GM19395 (cell line): ENCODE measurements around the gene KCND3.

ENCODE experiments used
- ATAC-seq: cut with Tn5 transposase; IDR thresholded peaks from one replicate; pipeline ENCODE4 v1.9.1; 2021; ENCODE audit warnings: mild to moderate bottlenecking, moderate library complexity; ENCODE audit not compliant: unreplicated experiment

Gene KCND3

GRCh38 chr1:111851552-111851951, 137.9 kb downstream of the KCND3 start:
- ATAC-seq: no peak

- ATAC-seq: no peak
Measured at GRCh38 chr1:111850109-111850508, 139.4 kb downstream of the KCND3 start.

DNA sequence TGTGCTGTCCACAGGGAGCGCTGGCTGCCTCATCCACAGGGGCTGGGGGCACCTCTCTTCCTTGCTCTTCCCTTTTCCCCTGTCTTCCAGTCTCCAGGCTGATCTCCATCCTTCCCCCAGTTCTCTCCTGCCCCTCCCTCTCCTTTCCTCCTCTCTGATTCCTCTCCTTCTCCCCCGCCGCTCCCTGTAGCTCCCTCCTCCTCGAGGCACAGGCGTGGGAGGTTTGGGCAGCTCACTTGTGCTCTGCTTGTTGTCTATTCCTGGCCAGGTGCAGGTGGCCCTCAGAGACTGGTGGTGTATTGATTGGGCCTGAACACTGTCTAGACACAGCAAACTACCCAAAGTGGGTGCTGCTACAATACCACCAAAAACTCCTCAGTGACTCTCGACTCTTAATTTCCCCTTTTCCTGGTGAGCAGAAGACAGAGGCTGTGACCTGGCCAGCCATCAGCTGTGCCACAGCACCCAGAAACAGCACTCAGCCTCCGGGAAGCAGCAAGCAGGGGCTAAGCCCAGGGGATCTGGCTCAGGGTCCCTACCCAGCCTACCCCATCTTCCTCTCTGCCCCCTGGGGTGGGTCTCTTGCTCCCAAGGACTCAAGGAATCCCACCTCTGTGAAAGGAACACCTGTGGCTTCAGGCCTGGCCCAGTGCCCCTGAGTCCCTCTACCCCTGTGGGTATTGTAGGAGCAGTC, 140.5 kb downstream of the KCND3 start:
- no peak for ATAC-seq

- no peak for ATAC-seq
Measured at GRCh38 chr1:111847466-111847865, 142.0 kb downstream of the KCND3 start.

GRCh38 chr1:111846842-111847241, 142.6 kb downstream of the KCND3 start:
- ATAC-seq: no peak

- ATAC-seq: no peak
Measured at GRCh38 chr1:111843177-111843576, 146.3 kb downstream of the KCND3 start.

DNA sequence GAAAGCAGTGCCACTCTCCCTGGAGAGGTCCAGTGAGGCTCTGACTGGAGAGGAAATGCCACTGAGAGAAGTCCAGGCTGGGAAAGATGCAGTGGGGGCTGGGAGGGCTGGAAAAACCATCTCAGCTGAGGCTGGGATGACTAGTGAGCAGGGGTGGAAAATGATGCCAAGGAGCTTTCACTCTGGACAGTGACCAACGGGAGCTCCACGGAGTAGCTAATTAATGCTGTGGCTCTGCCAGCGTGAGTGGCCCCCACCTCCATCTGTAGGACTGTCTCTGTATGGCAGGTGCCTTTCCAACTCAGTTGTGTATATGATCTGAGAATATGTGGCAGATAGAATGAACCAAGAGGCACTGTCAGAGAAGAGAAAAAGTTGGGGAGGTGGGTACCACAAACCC, 147.1 kb downstream of the KCND3 start:
- no peak for ATAC-seq

- ATAC-seq: no peak
Measured at GRCh38 chr1:111841746-111842145, 147.7 kb downstream of the KCND3 start.

DNA sequence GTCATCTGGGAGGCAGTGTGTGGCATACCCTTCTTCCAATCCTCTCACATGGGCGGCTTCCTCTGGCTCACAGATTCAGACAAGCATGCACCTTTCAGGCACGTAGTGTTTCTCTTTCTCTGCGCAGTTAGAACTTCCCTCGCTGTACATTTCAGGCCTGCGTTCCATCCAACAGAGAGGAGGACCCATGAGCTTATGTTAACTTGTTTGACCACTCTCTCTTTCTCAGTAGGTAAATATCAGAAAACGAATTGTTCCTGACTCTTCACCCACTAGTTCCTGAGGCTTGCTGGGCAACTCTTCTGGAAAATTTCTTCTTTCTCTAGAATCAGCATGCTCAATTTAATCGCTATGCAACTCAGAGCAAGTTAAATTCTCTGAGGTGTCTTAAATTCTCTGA, 148.3 kb downstream of the KCND3 start:
- ATAC-seq: no peak

DNA sequence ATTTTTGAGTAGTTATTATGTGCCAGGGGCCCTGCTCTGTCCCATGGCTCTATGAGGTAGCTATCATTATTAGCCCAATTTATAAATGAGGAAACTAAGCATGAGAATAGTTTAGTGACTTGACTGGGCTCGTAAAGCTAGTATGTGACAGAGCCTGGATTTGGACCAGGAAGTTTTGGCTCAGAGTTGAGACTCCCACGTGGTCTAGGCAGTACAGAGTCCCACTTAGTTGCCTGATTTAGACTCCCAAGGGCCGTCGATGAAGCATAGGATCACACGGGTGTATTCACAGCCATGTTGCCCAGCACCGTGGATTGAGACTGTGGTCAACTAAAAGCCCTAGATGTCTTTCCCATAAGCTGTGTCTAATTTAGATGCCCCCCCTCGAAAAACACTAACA, 152.1 kb downstream of the KCND3 start:
- no peak for ATAC-seq

- ATAC-seq: no peak
Measured at GRCh38 chr1:111836111-111836510, 153.4 kb downstream of the KCND3 start.

DNA sequence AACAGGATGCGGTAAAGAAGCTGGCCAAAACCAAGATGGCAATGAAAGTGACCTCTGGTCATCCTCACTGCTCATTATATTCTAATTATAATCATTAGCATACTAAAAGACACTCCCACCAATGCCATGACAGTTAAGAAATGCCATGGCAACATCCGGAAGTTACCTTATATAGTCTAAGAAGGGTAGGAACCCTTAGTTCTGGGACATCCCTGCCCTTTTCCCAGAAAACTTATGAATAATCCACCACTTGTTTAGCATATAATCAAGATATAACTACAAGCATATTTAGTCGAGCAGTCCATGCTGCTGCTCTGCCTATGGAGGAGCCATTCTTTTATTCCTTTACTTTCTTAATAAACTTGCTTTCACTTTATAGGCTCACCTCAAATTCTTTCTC, 154.0 kb downstream of the KCND3 start:
- ATAC-seq: no peak

DNA sequence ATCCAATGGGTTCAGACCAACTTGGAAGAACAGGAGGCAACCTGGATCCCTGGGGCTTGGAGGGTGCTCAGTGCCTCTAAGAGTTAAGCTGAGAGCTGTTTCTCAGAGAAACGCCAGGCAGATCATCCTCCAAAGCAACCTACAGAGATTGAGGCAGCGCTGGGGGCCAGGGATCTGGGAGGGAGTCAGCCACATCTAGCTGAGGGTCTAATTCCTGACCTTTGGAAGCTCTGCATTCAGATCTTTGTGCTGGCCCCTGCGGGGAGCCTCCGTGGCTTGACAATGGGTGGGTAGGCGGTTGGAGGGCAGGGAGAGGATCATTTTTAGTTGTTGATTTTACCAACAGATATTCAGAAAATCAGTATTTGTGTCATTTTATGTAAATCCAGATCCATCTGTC, 154.5 kb downstream of the KCND3 start:
- ATAC-seq: no peak

GRCh38 chr1:111833334-111833733, 156.1 kb downstream of the KCND3 start:
- no peak for ATAC-seq

DNA sequence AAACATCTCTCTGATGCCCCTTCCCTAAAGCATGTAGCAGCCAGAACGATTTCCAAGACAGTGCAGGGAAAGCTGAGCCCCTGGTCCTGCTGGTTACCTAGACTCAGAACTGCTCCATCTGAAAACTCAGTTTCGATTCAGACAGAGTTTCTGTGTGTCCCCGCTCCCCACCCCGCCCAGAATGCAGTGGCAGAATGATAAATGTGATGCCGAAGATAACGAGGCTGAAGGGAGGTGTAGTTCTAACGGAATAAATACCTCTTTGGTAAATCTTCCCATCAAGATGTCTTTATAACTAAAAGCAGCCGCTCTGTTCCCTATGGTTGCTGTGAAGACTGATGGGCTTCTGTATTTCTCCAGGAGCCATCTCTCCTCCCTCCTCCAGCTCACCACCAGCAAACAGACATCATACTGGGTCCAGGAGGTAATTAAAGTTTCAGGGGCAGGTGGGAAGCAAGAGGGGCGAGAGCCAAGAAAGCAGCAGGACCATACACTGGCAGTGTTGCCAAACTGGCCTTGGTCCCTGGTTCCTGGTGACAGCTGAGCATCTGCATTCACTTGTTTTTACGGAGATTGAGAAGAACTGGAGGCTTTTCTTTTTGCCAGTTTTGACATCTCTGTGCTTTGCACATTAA, 156.8 kb downstream of the KCND3 start:
- no peak for ATAC-seq

DNA sequence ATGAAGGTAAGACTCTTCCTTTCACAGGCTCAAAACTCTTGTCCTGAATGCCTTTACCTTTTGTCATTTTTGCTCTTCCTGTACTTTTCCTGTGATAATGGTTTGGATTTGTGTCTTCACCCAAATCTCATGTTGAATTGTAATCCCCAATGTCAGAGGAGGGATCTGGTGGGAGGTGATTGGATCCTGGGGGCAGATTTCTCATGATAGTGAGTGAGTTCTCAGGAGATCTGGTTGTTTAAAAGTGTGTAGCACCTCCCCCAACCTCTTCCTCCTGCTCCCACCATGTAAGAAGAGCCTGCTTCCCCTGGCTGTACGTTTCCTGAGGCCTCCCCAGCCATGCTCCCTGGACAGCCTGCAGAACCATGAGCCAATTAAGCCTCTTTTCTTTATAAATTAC, 158.3 kb downstream of the KCND3 start:
- ATAC-seq: no peak

- ATAC-seq: no peak
Measured at GRCh38 chr1:111827946-111828345, 161.5 kb downstream of the KCND3 start.

GRCh38 chr1:111826278-111826677, 163.2 kb downstream of the KCND3 start:
- no peak for ATAC-seq

DNA sequence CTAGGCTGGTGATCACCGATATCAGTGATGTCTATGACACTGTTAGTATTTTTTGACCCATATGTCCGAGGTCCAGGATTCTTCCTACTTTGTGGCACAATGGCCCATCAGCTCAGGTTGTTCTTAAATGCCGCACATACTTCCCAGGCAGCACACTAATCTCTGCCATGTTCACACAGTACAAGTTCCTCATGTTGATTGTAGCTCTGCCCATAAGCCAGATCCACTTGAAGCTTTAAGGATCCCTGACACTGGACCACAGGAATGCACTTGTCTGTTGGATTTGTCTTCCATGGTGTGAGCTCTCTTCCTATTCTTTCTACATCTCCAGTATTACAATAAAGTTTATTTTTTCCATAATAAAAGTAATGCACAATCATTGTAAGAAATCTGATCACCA, 164.3 kb downstream of the KCND3 start:
- no peak for ATAC-seq

- no peak for ATAC-seq
Measured at GRCh38 chr1:111822138-111822537, 167.3 kb downstream of the KCND3 start.

GRCh38 chr1:111821121-111821745, 168.2 kb downstream of the KCND3 start:
- no peak for ATAC-seq

- no peak for ATAC-seq
Measured at GRCh38 chr1:111819566-111820263, 169.8 kb downstream of the KCND3 start.
